ENCODE measurements around the gene EPHX1. TPM values are rescaled to one million over a fixed set of nuclear protein-coding genes. Genes with fewer than 3 reads are reported as not detected.
A peak's percentile ranks its signal among the peaks of the same experiment; 100 is the strongest.

The EPHX1 gene
- total RNA-seq, 1 donor = 39.4 TPM

DNA sequence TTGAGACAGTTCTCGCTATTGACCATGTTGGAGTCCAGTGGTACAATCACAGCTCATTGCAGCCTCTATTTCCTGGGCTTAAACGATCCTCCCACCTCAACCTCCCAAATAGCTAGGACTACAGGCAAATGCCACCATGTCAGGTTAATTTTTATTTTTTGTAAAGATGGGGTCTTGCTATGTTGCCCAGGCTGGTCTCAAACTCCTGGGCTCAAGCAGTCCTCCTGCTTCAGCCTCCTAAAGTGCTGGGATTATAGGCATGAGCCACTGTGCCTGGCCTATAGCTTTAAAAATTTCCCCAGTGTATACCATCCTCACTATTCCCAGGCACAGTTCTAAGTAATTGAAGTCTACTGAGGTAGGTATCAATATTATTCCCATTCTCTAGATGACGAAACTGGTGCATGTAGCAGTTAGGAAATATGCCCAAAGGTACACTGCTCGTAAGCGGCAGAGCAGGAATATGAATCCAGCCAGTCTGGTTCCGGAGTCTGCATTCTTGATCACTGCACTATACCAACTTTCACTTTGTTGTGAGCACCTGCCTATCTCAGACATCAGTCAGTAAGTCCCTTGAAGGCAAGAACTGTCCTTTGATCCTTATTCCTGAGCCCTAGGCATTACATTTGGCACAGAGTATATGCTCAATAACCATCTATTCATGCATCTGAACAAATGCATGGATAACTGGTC lies 43.8 kb upstream of the EPHX1 start:
- no peak for DNase-seq (ENCODE audit: low read depth)
- TF ChIP-seq, protein P1, sequence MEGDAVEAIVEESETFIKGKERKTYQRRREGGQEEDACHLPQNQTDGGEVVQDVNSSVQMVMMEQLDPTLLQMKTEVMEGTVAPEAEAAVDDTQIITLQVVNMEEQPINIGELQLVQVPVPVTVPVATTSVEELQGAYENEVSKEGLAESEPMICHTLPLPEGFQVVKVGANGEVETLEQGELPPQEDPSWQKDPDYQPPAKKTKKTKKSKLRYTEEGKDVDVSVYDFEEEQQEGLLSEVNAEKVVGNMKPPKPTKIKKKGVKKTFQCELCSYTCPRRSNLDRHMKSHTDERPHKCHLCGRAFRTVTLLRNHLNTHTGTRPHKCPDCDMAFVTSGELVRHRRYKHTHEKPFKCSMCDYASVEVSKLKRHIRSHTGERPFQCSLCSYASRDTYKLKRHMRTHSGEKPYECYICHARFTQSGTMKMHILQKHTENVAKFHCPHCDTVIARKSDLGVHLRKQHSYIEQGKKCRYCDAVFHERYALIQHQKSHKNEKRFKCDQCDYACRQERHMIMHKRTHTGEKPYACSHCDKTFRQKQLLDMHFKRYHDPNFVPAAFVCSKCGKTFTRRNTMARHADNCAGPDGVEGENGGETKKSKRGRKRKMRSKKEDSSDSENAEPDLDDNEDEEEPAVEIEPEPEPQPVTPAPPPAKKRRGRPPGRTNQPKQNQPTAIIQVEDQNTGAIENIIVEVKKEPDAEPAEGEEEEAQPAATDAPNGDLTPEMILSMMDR (IDR thresholded peaks at IDR 0.05; ENCODE audit: insufficient read depth, low read length) = no peak
- no peak overlapping the region for H3K4me3 ChIP-seq (ENCODE audit: low read depth, low read length)

DNA sequence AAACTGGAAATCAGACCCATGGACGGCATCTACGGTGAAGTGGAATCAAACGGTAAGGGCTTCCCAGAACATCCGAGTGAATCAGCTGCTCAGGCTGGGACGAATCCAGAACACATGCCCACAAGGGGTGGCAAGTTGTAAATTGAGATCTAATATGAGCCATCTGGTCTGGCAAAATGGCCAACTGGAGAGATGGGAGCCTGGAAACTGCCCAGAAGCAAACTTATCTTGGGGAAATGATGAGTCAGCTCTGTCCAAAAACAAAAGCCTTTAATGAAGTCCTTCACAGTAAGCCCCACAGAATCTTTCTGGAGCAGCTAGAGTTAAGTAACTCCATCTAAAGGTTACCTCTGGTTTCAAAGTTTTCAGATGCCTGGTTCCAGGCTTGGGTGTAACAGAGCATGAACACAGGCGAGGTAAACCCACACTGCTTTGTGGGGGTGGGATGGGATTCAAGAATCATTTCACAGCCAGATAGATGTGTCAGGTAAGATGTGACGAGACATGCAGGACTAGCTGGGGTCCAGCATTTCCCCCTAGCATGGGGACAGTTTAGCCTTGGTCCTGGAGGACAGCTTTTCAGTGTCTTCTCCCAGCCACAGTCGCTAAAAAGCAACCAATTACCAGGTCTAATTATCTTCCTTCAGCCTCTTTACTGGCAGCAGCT lies 42.8 kb upstream of the EPHX1 start:
- peak overlapping the region; percentile 0 for H3K4me3 ChIP-seq (ENCODE audit: low read depth, low read length)
- TF ChIP-seq, protein P1 (IDR thresholded peaks at IDR 0.05; ENCODE audit: insufficient read depth, low read length) = no peak

DNA sequence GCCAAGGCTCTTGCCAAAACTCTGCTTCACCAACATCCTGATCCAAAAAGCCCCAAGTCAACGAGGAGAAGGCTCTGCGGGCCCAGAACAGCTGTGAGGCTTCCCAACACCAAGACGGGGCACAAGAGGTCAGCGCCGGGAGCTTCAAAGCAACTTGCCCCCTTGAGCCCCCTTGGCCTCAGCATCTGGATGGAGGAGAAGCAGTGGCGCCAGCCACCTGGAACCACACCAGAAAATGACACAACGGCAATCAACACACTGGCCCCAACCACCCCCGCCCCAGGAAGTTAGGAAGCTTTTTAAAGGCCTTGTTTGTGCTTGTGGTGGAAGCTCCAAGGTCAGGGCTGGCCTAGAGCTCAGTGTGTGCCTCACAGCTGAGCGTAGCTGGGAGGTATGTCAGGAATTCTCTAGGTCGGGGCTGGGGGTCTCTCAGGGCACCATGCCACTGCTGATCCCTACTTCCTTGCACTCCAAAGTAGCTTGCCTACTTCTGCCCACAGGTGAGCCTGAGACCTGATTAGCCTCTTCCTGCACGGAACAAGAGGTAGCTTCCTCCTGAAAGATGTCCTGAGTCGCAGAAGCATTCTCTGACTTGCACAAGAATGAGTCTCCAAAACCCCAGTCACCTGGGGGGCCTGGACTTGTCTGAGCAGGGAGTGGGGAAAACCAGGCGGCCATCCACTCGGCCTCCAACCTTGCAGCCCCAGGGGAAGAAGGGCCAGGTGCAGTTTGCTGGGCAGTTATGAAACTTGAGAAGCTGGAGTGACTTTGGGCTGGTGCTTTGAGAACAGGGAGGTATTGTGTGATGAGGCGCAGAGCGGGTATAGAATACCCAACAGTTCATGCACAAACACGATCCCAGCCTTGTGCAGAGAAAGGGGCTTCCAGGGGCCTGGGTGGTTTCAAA lies 42.0 kb upstream of the EPHX1 start:
- no peak overlapping the region for H3K4me3 ChIP-seq (ENCODE audit: low read depth, low read length)
- DNase-seq (ENCODE audit: low read depth) = peak; percentile 90
- TF ChIP-seq, protein P1 (IDR thresholded peaks at IDR 0.05; ENCODE audit: insufficient read depth, low read length) = no peak

More for the DNA sequence above, 42.8 kb upstream of the EPHX1 start:
- DNase-seq (ENCODE audit: low read depth) = peak; percentile 99

DNA sequence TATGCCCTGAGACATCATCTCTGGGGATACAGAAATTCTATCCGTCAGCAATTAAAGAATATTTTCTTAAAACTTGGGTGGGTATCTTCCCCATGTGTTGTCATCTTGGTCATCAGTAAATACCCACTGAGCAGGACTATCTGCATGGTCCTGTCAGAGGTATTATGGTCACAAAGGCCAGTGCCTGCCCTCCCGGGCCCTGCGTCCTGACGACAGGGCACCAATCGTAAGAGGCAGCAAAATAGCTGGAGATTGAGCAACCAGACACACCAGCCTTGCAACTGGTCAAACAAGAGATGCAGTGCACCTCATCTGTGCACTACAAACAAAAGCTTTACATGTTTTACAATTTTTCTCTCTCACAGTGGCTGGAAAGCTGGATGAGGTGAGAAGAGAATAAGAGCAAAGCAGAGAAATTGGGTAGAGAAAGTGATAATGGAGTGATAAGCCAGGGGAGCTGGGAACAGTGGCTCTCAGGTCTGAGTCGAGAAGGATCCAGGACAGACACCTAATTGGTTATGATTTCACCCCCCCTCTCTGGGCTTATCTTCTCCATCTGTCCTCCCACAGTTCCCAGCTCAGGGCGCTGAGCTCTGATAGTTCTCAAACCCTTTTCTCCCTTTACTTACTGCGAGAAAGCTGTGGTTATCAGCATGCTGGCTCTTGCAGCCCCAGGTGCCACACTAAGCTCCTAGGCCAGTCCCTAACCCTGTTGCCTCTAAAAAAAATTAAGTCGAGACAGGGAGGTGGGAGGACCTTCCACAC lies 41.1 kb upstream of the EPHX1 start:
- no peak overlapping the region for H3K4me3 ChIP-seq (ENCODE audit: low read depth, low read length)
- no peak for DNase-seq (ENCODE audit: low read depth)
- TF ChIP-seq, protein P1 (IDR thresholded peaks at IDR 0.05; ENCODE audit: insufficient read depth, low read length) = no peak

DNA sequence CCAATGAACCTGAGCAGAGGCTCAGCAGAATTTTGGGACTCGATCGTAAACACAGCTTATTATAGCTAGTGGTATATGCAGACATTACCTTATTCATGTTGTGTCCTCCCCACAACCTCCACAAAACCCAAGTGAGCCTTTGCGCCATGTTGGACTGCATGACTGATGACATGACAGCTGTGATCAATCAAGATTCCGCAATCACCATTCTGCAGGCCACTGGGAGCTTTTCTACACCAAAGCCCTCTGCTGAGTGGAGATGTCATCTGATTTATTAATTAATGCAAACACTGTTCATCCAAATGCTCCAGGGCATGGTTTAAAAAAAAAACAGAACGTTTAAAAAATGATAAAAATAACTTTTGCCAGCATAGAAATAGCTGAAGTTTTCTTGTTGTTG lies 40.2 kb upstream of the EPHX1 start:
- no peak for DNase-seq (ENCODE audit: low read depth)
- TF ChIP-seq, protein P1 (IDR thresholded peaks at IDR 0.05; ENCODE audit: insufficient read depth, low read length) = no peak
- H3K4me3 ChIP-seq (ENCODE audit: low read depth, low read length) = no peak overlapping the region

Data from fibroblast of the aortic adventitia (primary cell).